D721Med (cell line): ENCODE data around the gene FUT7.

Experiments
- DNase-seq: peaks from one replicate; pipeline ENCODE4 v3.0.0; 2011; ENCODE audit warnings: low spot score; ENCODE audit not compliant: insufficient read length
- FAIRE-seq: peaks from 2 replicates; lab custom pipeline; 2011; peaks lifted over from hg19 to GRCh38; lab: Jason Lieb, UNC
- TF ChIP-seq, protein P1 (sequence below): IDR thresholded peaks from 2 replicates; pipeline ENCODE4 v1.5.1; 2012; ENCODE audit warnings: mild to moderate bottlenecking, control low read depth; ENCODE audit not compliant: insufficient read depth; ENCODE audit errors: missing control alignments

FUT7 gene

DNA sequence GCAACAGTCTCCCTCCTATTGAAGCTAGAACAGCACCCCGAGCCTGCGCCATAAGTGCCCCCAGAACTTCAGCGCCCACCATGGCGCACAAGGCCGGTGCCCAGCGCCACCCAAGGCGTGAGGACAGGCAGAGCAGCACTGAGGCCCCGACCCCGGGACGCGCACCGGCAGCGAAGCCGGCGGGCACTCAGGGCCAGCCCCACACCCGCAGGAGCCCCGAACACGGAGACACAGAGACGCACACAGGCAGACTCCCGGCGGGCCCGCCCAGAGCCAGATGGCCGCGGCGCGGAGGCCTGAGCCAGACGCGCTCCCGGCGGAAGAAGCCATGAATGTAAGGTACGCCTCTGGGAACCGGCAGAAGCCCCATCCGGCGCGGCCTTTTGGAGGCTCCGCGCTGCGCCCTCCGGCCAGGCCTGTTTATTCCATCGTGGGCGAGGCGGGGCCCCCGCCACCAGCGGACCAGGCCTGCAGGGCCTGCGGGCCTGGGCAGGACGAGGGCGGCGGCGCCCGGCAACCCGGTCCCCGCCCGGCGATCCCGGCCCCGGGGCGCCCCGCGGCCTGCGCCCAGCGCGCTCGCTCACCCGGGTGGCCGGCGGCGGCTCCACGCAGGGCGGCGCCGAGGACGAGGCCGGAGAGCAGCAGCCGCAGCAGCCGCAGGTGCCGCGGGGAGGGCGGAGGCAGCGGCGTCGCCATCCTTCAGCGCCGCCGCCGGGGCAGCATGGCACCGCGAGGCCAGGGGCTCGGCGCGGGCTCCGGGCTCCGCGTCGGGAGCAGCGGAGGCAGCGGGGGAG, 13.6 kb upstream of the FUT7 start:
- DNase-seq (no peak), FAIRE-seq (no peak)
- TF ChIP-seq, protein P1, sequence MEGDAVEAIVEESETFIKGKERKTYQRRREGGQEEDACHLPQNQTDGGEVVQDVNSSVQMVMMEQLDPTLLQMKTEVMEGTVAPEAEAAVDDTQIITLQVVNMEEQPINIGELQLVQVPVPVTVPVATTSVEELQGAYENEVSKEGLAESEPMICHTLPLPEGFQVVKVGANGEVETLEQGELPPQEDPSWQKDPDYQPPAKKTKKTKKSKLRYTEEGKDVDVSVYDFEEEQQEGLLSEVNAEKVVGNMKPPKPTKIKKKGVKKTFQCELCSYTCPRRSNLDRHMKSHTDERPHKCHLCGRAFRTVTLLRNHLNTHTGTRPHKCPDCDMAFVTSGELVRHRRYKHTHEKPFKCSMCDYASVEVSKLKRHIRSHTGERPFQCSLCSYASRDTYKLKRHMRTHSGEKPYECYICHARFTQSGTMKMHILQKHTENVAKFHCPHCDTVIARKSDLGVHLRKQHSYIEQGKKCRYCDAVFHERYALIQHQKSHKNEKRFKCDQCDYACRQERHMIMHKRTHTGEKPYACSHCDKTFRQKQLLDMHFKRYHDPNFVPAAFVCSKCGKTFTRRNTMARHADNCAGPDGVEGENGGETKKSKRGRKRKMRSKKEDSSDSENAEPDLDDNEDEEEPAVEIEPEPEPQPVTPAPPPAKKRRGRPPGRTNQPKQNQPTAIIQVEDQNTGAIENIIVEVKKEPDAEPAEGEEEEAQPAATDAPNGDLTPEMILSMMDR, result no peak

DNA sequence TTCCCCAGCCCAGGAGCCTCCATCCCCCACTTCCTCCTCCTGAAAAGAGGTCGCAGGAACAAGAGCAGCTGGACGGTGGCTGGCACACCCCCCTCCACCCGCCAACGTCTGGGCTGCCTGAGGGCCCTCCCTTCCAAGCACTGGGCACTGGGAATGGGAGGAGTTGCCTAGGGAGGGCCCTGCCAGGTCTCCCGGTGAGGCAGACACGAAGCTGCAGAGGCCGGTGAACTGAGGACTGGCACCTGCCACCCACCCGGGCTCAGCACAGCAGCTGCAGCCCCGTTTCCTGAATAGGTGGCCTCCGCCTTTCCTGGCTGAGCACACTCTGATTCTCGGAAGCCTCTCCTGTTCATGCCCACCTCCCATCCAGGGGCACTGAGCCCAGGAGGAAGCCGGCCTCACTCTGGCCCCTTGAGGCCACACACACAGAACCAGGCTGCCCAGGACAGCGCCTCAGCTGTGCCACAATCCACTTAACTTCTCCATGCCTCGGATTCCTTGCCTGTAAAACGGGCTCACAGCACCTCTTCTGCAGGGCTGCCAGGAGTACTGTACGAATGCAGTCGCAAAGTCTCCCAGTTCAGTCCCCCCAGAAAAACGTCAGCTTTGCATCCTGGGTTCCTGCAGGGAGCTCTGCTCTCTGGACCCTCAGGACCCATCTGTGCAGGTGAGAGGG, 12.8 kb upstream of the FUT7 start:
- TF ChIP-seq, protein P1, result no peak
- DNase-seq (no peak), FAIRE-seq (no peak)

DNA sequence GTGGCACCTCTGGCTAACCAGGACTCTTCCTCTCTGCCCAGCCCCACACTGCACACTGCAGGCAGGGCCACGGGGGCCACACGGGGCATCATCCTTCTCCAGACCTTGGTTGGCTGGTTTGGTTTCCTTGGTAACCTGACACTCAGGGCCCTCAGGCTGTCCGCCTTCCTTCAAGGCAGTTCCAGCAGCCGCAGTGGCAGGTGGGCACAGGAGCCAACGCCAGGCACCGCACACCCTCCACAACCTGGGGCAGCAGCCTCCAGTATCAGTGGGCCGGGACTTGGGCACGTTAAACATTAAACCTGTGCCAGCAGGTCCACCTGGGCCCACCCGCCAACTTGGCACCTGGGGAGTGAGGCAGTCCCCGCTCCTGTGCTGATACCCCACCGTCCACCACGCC, 12.1 kb upstream of the FUT7 start:
- DNase-seq (no peak), FAIRE-seq (no peak)
- TF ChIP-seq, protein P1, result no peak

DNA sequence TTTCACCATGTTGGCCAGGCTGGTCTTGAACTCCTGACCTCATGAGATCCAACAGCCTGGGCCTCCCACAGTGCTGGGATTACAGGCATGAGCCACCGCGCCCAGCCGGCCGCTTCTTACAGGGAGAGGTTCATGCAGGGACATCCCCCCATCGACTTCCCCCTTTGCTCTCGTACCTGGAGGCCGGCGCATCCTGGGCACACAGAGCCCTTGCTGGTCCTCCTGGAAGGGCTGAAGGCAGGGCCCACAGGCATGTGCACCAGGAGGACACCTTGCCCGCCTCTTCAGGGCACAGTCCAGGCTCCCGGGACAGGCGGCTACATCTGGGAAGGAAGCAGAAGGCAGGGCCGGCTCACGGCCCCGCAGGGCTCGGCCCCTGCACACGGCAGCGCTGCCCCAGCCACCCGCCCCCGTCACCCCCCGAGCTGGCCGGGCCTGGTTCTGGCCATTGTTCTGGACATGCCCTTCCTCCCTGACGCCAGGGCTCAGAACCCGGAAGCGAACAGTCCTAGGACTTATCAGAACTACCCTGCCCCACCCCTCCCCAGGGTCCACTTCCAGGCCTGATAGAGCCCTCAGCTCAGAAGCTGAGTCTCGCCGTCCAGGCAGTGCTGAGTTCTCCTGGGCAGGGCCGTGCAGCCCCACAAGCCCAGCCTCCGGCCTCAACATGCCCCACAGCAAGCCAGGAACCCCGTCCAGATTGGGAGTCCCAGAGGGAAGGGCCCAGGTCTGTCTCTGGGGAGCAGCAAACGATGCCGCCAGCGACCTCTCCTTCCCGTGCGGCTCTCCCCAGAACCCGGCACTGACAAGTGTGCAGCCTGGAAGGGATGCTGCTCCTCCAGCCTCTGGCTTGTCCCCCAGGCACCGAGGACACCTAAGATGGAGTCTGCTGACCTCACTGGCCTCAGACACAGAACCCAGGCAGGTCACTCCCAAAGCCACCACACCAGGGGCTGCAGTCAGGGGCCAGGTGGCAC, 11.2 kb upstream of the FUT7 start:
- no peak for DNase-seq
- FAIRE-seq, result no peak
- TF ChIP-seq, protein P1, result no peak

DNA sequence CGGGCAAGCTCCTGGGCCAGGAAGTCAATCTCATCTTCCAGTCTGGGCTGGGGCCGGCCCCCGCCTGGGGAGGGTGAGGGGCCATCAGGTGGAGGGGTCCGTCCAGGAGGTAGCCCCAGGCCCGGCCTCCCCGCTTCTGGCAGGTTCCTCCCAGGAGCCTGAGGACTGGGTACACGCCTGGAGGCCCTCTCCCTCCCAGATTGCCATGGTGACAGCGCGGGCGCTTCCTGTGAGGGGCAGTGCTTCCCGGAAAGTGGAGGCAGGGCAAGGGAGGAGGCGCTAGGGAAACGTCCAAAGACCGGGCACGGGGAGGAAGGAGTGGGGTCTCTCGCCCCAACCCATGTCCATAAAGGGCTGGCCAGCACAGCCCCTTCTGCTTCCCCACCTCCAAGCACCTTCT, 9.2 kb upstream of the FUT7 start:
- DNase-seq (no peak), FAIRE-seq (no peak)
- TF ChIP-seq, protein P1, result no peak

DNA sequence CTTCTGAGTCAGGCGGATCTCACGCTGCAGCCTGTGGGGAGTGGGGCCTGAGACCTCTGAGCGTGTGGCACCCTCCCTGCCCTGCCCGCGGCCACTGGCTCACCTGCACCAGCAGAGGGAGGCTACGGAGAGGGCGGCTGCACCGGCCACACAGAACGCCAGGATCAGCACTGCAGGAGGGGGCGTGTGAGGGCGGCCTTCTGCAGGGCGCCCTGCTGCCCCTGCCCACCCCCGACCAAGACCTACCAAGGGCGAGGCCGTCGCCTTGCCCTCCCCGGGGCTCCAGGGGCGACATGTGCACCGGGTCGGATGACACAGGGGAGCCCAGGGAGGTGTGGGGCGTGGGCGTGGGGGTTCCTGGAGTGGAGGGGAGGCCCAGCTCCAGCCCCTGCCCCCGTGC, 8.7 kb upstream of the FUT7 start:
- FAIRE-seq, result no peak
- TF ChIP-seq, protein P1, result no peak
- DNase-seq, result no peak
